ENCODE data around the gene TJP3.
A peak's percentile ranks its signal among the peaks of the same experiment; 100 is the strongest.

Gene TJP3

DNA sequence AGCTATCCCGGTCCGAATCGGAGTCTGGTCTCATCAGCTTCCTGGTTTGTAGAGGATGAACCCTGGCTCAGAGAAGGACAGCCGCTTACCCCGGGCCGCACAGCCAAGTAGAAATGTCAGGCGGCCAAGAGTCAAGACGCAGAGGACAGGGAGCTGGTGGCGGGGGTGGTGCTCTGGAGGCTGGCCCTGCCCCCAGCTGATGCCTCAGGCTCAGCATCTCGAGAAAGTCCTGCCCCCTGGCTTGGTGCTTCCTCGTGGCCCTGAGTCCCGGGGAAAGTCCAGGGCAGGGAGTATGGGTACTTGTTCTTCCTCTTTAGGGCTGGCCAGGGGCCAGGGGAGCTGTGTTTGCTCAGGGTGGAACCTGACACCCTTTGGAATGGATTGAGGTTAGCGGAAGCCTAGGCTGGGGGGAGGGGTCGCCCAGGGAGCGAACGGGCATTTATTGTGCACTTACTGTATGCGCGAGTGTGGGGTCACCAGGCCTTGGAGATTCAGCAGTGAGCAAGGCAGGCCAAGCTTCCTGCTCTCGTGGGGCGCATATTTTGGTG lies 2.2 kb downstream of the TJP3 start:
- DNase-seq: peak in 19 of 56 donors; percentile 1 to 43 (median 23)

DNA sequence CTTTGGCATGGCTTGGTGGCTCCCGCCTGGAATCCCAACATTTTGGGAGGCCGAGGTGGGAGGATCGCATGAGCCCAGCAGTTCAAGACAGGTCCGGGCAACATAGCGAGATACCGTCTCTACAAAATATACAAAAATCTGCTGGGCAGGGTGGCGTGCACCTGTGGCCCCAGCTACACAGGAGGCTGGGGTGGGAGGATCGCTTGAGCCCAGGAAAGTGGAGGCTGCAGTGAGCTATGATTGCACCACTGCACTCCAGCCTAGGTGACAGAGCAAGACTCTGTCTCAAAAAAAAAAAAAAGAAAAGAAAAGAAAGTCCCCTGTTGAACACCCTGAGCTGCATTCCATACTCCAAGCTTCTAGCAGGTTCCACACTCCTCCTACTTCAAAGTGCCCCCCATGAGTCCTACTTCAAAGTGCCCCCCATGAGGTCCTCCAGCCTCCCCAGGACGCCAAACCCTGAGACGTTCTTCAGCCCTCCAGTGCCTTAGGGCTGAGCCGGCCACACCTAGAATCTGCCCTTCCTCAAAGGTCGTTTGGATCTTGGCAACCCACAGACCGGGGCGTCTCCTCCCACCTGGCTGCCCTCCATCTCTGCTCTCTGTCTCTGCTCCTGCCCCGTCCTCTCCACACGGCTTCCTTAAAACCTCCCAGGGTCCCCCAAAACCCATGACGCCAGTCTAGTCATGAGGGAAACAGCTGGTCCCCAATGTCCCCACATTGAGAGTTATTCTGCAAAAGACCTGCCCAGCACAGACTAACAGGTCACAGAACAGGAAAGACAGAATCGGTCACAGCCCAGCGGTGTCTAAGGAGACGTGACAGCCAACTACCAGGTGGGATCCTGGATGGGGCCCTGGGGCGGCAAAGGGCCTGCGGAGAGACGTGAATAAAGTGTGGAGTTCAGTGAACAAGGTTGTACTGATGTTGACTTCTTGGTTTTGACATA lies 4.8 kb downstream of the TJP3 start:
- no peak for DNase-seq

DNA sequence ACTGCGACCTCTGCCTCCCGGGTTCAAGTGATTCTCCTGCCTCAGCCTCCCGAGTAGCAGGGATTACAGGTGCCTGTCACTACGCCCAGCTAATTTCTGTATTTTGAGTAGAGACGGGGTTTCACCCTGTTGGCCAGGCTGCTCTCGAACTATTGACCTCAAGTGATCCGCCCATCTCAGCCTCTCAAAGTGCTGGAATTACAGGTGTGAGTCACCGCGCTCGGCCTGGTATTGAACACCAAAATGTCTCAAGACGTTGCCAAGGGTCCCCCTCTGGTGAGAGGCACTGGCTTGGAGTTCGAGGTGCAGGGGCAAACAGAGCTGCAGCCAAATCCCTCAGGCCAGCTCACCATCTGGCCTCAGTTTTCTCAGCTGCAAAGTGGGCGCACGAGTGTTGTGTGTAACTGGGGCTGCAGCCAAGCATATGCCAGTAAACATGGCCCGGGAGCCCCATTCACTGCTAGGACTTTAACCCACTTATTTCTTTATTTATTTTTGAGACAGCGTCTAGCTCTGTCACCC lies 8.0 kb downstream of the TJP3 start:
- DNase-seq: no peak

DNA sequence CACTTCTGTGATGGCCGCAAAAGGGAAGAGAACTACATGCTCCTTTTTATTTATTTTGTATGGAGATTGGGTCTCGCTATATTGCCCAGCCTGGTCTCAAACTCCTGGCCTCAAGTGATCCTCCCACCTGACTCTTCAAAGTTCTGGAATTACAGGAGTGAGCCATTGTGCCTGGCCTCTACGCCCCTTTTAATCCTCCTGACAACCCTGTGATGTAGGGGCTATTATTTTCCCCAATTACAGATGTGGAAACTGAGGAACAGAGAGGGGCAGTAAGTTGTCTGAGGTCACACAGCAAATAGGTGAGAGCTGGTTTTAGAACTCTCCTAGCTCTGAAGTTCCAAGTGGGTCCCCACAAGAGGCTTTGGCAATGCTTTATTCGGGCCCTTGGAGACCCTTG lies 11.7 kb downstream of the TJP3 start:
- no peak for DNase-seq

DNA sequence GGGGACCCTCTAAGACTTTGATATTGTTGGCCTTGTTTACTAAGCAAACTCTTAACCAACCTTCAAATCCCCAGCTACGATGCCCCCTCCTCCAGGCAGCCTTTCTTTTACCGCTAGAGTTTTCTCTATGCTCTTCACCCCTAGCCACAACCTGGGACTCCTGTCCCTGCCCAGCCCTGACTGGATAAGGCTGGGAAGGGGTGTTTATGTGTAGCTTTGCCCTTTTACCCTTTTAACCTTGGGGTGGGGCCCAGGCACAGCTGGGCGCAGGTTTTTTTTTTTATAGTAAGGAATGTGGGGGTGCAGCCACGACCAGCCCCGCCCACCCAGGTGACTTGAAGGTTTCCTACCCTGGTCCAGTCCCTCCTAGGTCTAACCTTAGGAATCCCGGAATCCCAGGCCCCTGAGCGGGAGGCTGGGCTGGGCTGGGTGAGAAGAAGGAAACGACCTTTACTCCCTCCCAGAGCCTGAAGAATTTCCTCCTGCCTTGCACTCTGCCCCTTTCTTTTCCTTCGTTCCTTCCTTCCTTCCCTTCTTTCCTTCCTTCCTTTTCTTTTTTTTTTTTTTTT lies 12.2 kb downstream of the TJP3 start:
- DNase-seq: no peak

DNA sequence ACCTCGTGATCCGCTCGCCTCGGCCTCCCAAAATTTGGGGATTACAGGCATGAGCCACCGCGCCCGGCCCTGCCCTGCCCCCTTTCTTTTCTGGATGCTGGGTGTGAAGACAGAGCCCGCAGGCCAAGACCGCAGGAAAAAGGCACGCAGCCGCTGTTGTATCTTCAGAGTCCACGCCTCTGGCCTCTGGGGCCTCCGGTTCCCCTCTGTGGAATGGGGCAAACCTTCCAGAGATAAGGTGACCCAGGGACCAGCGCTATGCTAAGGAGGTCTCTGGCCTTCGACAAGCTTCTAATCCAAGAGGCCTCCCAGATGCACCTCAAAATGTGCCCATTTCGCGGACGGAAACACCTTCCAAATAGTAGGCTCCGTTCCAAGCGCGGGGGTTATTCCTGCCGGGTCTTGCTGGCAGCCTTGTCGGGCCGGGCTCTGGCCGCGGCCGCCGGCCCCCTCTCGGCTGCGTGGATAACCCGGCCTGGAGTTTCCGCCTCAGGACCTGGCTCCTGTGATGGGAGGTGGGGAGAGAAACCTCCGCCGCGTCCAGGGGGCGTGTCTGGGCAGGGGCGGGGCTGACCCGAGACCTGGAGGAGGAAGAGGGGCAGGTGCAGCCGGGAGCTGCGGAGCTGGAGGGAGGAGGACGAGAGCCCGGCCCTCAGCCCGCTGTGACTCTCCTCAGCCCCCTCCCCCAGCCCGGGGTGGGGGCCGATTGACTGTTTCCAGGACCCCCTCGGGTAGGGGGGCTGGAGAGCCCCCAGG lies 13.1 kb downstream of the TJP3 start:
- DNase-seq: peak in 42 of 56 donors; percentile 1 to 69 (median 20)

DNA sequence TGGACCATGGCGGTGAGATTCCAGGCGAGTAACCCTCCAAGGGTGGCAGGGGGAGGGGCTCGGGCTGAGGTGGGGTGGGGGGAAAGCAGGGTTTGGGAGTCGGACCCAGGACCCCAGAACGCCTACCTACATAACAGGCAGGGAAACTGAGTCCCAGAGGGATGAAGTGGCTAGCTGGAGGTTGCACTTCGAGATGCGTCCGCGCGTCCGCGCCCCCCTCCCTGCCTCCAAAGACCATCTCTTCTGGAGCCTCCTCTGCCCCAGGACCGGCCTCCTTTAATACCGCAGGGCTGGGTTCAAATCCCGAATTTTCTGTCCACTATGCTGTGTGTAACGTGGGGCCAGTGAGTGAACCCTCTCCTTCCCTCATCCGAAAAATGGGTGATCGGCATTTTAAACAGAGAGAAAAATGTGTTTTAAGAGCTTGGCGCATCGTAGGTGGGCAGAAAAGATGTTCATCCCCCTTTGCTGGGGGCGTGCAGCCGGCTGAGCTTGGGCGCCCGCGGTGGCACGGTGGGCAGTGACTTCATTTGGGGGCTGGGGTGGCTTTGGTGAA lies 13.8 kb downstream of the TJP3 start:
- DNase-seq: no peak

DNA sequence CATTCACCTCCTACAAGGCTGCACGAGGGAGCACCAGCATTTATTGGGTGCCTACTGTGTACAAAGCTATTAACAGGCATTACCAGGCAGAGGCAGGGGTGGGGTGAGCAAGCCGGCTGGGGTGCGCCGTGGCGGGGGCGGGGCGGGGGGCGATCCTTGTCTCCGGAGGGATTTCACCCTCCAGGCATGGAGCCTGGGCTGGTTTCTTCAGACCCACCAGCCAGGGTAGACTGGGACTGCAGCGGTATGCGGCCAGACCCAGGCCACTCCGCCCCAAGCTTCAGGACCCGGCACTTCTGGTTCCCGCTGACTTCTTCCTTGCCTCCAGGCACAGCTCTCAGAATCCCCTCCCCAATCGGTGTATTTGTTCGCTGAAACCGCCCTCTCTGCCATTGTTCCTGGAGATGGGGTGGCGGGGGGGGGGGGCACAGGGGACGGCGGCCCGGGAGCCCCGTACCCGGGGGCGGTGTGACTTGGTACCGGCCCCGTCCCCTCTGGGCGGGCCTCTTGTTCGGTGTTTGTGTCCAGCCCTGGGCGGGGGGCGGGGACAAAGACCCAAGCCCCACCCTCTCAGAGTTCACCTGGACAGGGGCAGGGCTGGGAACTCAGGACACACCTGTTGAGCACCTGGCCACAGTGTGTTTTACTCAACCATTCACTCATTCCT lies 14.4 kb downstream of the TJP3 start:
- no peak for DNase-seq

DNA sequence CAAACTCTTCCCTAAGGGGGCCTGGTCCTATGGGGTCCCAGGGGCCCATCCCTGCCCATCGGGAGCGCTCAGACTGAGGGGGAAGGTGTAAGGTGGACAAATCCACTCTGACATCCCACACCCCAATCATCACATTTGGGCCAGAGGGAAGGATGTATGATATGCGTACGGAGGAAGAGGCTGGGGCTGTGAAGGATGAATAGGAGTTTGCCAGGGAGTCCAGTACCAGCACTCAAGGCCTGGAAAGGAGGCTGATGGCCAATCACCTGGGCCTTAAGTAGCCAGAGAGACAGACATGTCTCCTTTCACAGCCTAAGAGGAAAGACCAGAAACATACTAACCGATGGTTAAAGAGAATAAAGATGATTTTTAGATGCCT lies 14.9 kb downstream of the TJP3 start:
- DNase-seq: no peak

DNA sequence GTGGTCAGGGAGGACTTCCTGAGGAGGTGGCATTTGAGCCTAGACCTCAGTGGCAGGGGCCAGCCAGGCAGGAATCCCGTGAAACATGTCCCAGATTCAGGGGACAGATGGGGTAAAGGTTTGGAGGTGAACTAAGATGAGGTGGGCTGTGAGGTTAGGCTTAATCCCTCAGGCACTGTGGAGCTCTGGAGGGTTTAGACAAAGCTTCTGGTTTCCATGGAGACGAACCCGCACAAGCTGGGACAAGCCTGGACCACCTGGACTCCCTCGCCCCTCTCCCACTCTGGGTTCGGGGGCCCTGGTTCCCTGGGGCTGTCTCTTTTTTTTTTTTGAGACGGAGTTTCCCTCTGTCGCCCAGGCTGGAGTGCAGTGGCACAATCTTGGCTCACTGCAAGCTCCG lies 15.7 kb downstream of the TJP3 start:
- DNase-seq: no peak

DNA sequence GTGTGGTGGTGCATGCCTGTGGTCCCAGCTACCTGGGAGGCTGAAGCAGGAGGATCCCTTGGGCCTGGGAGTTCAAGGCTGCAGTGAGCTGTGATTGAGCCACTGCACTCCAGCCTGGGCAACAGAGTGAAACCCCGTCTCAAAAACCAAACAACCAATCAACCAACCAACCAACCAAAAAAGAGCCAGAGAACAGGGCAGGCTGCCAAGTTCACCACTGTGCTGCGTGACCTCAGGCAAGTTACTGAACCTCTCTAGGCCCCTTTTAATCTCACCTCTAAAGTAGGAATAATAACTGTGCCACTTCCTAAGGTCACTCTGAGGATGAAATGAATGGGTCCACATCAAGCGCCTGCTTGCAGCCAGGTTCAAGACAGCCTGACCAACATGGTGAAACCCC lies 16.9 kb downstream of the TJP3 start:
- no peak for DNase-seq

DNA sequence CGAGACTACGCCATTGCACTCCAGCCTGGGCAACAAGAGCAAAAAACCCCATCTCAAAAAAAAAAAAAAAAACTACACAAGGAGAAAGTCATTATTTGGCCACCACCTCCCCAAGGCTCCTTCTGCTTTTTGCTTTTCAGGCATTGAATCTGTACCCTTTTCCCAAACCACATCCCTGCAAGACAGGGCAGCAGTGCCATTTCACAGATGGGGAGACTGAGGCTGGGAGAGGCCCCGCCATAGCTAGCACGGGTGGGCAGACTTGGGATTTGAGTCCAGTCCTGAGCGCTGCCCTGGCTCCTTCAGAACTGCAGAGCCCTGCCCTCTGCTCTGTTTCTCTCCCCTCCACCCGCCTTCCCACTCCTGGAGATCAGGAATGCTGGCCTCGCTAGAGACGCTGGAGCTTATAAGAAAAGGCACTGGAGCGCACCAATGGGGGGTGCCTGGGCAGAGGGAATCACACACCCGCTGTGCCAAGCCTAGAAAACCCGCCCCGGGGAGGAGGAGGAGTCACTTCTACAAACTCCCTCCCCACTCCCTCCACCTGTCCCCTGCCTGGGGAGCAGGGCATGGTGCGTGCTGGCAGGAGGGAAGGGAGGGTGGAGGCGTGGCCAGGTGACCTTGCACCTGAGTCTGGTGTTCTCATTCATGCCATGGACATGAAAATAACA lies 17.6 kb downstream of the TJP3 start:
- no peak for DNase-seq

DNA sequence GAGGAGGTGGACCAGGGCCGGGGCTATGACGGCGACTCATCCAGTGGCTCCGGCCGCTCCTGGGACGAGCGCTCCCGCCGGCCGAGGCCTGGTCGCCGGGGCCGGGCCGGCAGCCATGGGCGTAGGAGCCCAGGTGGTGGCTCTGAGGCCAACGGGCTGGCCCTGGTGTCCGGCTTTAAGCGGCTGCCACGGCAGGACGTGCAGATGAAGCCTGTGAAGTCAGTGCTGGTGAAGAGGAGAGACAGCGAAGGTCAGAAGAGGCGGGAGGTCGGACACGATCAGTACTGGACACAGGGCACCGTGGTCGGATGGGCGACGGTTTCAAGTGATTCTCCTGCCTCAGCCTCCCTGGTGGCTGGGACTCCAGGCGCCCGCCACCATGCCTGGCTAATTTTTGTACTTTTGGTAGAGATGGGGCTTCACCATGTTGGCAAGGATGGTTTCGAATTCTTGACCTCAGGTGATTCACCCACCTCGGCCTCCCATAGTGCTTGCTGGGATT lies 22.3 kb downstream of the TJP3 start:
- DNase-seq: no peak

DNA sequence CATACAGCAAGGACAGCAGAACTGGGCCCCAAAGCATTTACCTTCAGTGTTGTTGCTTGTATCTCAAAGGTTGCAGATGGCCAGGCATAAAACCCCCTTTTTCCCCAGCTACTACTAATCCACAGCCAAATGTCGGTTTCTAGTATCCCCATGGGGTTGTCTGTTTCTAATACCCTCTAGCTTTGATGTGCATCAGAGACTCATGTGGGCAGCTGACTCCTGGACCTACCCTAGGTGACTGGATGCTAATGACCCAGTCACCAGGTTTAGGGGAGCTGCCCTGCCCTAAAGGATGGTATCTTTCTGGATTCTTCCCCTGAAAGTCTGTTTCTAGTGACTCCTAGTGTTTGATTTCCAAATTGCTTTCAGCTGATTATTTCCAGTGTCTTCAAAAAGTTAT lies 23.9 kb downstream of the TJP3 start:
- no peak for DNase-seq

DNA sequence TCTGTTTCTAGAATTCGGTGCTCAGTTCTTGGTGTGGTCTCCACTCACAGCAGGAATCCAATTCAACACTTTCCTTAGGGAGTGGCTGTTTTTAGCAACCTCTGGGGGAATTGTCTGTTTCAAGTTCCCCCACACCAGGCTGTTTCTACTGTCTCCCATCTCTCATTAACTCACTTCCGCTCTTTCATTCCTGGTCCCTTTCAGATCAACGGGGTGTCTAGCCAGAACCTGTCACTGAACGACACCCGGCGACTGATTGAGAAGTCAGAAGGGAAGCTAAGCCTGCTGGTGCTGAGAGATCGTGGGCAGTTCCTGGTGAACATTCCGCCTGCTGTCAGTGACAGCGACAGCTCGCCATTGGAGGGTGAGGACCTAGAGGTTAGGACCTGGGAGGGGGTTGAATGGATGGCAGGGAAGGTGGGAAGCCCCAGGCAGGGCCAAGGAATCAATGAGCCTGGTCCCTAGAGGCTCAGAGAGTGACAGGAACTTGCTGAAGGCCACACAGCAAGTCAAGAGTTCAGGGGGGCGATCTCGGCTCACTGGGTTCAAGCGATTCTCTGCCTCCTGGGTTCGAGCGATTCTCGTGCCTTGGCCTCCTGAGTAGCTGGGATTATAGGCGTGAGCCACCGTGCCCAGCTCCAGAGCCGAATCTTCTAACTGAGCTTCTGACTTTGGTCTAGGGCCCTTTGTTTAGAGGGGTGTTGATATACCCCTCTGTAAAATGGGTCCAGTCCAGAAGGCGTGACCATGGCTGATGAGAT lies 25.5 kb downstream of the TJP3 start:
- DNase-seq: no peak

DNA sequence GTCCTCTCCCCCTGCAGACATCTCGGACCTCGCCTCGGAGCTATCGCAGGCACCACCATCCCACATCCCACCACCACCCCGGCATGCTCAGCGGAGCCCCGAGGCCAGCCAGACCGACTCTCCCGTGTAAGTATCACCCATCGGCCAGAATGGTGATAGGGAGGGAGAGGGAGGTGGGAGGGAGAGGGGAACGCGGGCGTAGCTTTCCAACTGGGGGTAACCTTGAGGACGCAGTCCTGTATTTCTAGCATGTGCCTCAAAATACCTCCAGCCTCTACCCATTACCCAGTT lies 26.1 kb downstream of the TJP3 start:
- no peak for DNase-seq

DNA sequence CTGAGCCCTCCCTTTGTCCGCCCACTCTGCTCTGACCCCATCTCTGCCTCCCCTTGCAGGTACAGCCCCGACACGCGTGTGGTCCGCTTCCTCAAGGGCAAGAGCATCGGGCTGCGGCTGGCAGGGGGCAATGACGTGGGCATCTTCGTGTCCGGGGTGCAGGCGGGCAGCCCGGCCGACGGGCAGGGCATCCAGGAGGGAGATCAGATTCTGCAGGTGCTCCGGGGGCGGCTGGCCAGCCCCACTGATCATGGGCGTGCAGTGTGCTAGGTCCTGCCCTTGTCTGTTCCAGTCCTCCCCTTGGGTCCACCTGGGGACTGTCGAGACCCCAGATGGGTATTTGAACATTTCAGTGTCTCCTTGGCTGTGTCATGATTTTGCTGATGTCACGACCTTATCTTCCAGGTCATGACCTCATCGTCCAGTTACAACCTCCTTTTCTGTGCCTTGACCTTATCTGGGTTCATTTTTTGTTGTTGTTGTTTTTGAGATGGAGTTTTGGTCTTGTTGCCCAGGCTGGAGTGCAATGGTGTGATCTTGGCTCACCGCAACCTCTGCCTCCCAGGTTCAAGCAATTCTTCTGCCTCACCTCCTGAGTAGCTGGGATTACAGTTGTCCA lies 28.0 kb downstream of the TJP3 start:
- no peak for DNase-seq

DNA sequence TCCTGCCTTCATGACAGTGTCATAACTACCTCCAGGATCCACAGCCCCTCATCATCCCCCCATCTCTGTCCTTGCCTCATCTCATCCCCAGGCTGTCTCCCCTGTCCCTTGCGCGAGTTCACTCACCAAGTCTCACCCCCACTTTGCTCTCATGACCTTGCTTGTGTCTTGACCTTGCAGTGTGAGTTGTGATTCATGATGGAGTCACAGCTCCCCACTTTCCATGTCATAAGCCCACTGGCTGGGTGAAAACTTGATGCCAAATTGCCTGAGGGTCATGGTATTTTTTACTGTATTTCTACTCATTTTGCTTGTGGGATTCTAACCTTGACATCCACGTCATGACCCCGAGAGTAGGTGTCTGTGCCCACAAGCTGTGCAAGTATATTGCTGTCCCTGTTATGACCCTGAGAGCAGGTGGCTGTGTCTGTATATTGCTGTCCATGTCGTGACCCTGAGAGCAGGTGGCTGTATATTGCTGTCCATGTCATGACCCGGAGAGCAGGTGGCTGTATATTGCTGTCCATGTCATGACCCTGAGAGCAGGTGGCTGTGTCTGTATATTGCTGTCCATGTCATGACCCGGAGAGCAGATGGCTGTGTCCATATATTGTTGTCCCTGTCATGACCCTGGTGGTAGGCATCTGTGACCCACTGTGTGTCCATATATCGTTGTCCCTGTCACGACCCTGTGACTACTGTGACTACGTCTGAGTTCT lies 29.5 kb downstream of the TJP3 start:
- no peak for DNase-seq
